ENCODE data around the gene REST.

REST gene

GRCh38 chr4:56979421-56980072 lies 71.8 kb downstream of the REST start:
- DNase-seq: no peak

GRCh38 chr4:56981795-56982201 lies 74.1 kb downstream of the REST start:
- DNase-seq: no peak

DNA sequence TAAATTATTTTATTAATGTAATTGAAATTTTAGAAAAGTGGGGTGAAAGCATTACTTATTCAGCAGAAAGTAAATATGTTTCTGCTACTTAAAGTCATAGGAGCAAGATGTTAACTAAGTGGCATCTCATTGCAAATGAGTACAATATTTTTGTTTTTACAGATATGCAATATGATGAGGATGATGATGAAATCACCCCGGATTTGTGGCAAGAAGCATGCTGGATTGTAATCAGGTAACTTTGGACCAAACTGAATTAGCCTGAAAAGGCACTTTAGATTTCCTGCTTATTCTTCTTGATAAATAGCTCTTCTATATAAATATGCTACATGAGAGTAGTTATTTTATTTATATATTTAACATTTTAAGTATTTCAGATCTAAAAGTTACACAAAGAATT lies 78.5 kb downstream of the REST start:
- DNase-seq: no peak

- DNase-seq: no peak
Measured at GRCh38 chr4:56986952-56987351, 79.3 kb downstream of the REST start.

DNA sequence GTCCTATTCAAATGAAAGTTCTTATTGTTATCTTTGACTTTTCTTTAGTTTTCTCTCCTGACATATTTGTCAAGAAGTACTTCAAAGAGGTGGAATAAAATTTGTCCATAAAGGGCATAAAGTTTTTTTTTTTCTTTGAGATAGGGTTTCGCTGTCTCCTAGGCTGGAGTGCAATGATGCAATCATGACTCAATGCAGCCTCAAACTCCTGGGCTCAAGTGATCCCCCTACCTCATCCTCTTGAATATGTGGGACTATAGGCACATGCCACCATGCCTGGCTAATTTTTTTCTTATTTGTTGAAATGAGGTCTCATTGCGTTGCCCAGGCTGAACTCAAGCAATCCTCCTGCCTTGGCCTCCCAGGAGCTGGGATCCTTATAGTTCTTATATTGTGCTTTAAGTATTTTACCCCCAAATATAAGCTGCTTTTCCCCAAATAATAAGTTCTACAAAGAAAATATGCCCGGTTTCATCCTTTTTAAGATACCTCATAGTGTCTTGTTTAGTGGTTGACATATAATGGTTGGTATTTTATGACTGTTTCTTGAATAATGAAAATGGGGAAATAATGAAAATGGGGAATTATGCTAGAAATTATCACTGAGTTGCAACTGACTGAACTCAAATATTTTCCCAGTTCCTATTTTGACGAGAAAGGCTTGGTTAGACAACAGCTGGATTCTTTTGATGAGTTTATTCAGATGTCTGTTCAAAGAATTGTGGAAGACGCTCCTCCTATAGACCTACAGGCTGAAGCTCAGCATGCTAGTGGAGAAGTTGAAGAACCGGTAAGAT lies 82.6 kb downstream of the REST start:
- DNase-seq: no peak

DNA sequence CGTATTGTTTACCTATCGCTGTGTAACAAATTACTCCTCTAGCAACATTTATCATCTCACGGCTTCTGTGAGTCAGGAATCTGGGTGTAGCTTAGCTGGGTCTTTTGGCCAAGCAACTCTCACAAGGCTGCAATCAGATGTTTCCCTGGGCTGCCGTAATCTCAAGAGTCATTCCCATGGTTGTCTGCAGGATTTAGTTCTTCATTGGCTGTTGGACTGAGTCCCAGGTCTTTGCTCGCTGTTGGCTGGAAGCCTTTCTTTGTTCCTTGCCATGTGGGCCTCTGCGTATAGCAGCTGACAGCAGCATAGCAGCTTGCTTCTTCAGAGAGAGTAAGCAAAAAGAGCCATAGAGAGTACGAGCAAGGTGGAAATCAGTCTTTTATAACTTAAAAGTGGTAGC lies 87.8 kb downstream of the REST start:
- DNase-seq: no peak

DNA sequence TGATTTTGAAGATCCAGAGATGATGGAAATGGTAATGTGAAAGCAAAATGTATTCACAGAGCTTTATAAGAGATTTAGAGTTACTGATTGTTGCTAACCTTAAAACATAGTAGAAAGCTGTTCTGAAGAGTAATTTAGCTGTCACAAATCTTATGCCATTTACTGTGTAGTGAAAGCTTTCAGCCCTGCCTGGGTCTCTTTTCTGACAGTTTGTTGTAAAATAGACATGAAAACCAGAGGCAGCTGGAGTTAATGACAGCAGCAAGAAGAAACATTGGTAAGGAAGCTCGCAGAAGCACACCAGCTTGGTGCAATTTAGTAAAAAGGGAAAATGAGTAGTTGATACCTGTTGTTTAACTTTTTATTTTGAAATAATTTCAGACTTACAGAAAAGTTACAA lies 92.1 kb downstream of the REST start:
- DNase-seq: no peak

- DNase-seq: no peak
Measured at GRCh38 chr4:57013543-57014120, 105.9 kb downstream of the REST start.

All from DMS79 treated with DMSO at 0.1 percent for 48 hours (cell line).